Thyroid gland (tissue), 4 donors: ENCODE measurements around the gene PRDM7. TPM values are rescaled to one million over a fixed set of nuclear protein-coding genes. Genes with fewer than 3 reads are reported as not detected.
"Not testable (repeated sequence)": the region's sequence is repeated elsewhere in the genome, so short reads cannot be mapped to it uniquely, and the experiment has no call there.

ENCODE experiments used
- DNase-seq, 2 donors: peaks; one replicate each; pipeline ENCODE4 v3.0.0-alpha.2; 2019
- H3K27ac ChIP-seq, 3 donors: fragments of 200-600 bp; sonication (generic); 1 replicate in 2 of 3; 2 replicates in 1 of 3; pipeline ENCODE4 v1.5.1; 2016 to 2019; ENCODE audit warnings: mild to moderate bottlenecking in 1 of 3, moderate library complexity in 1 of 3
- H3K27me3 ChIP-seq: fragments of 200-600 bp; sonication (generic); one replicate; pipeline ENCODE4 v1.5.1; 2019
- H3K36me3 ChIP-seq, 2 donors: fragments of 200-600 bp; sonication (generic); one replicate each; pipeline ENCODE4 v1.5.1; 2016 to 2019
- H3K4me1 ChIP-seq, 2 donors: fragments of 200-600 bp; sonication (generic); one replicate each; pipeline ENCODE4 v1.5.1; 2017 to 2019
- H3K4me3 ChIP-seq, 3 donors: fragments of 200-600 bp; sonication (generic); replicated peaks in 1 of 3; 1 replicate in 2 of 3; 2 replicates in 1 of 3; pipeline ENCODE4 v1.5.1; 2016; ENCODE audit warnings: mild to moderate bottlenecking in 1 of 3
- H3K9me3 ChIP-seq: fragments of 200-600 bp; sonication (generic); one replicate; pipeline ENCODE4 v1.5.1; 2017
- CTCF ChIP-seq, 6 experiments: fragments of 200-600 bp in 3 of 6; fragments of 450-650 bp in 3 of 6; sonication (generic) in 3 of 6; IDR thresholded peaks; one replicate each; pipeline ENCODE4 v1.5.1; 2016 to 2019; ENCODE audit warnings: antibody characterized with exemption in 6 of 6, mild to moderate bottlenecking in 2 of 6, inconsistent platforms in 1 of 6, moderate library complexity in 1 of 6
- POLR2A ChIP-seq, 2 donors: fragments of 450-650 bp; IDR thresholded peaks; one replicate each; pipeline ENCODE4 v1.6.1; 2017; ENCODE audit warnings: antibody characterized with exemption in 2 of 2, mild to moderate bottlenecking in 2 of 2, moderate library complexity in 1 of 2
- WGBS, 2 donors: methylation state at CpG; one replicate each; pipeline ENCODE4 v1.1.5; 2017; 5-methylcytosine and 5-hydroxymethylcytosine counted together
- intact Hi-C: fragments of 100-400 bp; cut with DNase I; formaldehyde crosslinking; loops from one replicate; pipeline ENCODE4 v1.15.1; 2023
- total RNA-seq, 4 donors: library from RNA; depleted of rRNA; stranded (reverse); fragments of >200 nt; gene quantifications; one replicate each; pipeline ENCODE4 v1.2.3, GENCODE V29; 2016

The PRDM7 gene
- total RNA-seq, 4 donors from 2014 or later: not detected

GRCh38 chr16:90009172-90009899, 67.8 kb downstream of the PRDM7 start:
- Histone ChIP-seq H3K4me3 (no peak overlapping the region), H3K9me3 (no peaks in the 10 kb centered on the region), H3K4me1 (no peaks in the 10 kb centered on the region), H3K36me3 (no peaks in the 10 kb centered on the region), H3K27ac (no peak overlapping the region), H3K27me3 (no peaks in the 10 kb centered on the region)
- no peak for DNase-seq
- TF ChIP-seq POLR2A (IDR thresholded peaks at IDR 0.05) (no peak), CTCF (IDR thresholded peaks at IDR 0.05) (no peak)
- intact Hi-C loops: no loop called here
- WGBS, 2 donors: 90% methylated on average over 15 to 17 of the region's 22 CpGs

GRCh38 chr16:90008708-90009145, 68.4 kb downstream of the PRDM7 start:
- DNase-seq: no peak
- intact Hi-C loops: no loop called here
- no peak overlapping the region for H3K27ac ChIP-seq
- H3K4me3 ChIP-seq: no peak overlapping the region
- no peak for TF ChIP-seq CTCF (IDR thresholded peaks at IDR 0.05)
- TF ChIP-seq POLR2A (IDR thresholded peaks at IDR 0.05): no peak
- H3K27me3 ChIP-seq: no peaks in the 10 kb centered on the region
- H3K9me3 ChIP-seq: no peaks in the 10 kb centered on the region
- no peaks in the 10 kb centered on the region for H3K4me1 ChIP-seq
- WGBS, 2 donors: 84 to 85% methylated on average over 6 to 12 of the region's 13 CpGs
- no peaks in the 10 kb centered on the region for H3K36me3 ChIP-seq

GRCh38 chr16:90007635-90008234, 69.4 kb downstream of the PRDM7 start:
- WGBS, 2 donors: 86 to 87% methylated on average over 8 to 11 of the region's 13 CpGs
- DNase-seq, intact Hi-C loops: not testable (repeated sequence)

GRCh38 chr16:90007015-90007414, 70.1 kb downstream of the PRDM7 start:
- H3K36me3 ChIP-seq: no peaks in the 10 kb centered on the region
- DNase-seq: no peak
- TF ChIP-seq CTCF (IDR thresholded peaks at IDR 0.05) (no peak), POLR2A (IDR thresholded peaks at IDR 0.05) (no peak)
- H3K9me3 ChIP-seq: no peaks in the 10 kb centered on the region
- no peaks in the 10 kb centered on the region for H3K4me1 ChIP-seq
- intact Hi-C loops: no loop called here
- no peak overlapping the region for H3K27ac ChIP-seq
- H3K4me3 ChIP-seq: no peak overlapping the region
- no peaks in the 10 kb centered on the region for H3K27me3 ChIP-seq
- 83 to 90% methylated on average over 1 to 5 of the region's 7 CpGs for WGBS, 2 donors

More at GRCh38 chr16:90007635-90008234, 69.4 kb downstream of the PRDM7 start:
- H3K9me3 ChIP-seq, H3K27ac ChIP-seq, H3K36me3 ChIP-seq, H3K4me1 ChIP-seq, H3K4me3 ChIP-seq, H3K27me3 ChIP-seq: not testable (repeated sequence)

Other genes with a start within 250 kb of the PRDM7 start
- 10 to 100 TPM in 2 of 4 donors, 1 to 10 TPM in 2; 7.0 to 10.9 (median 9.5) TPM for gene SPIRE2, start 248.9 kb downstream of the PRDM7 start, total RNA-seq
- gene TCF25, start 203.7 kb downstream of the PRDM7 start, total RNA-seq: 100 to 1,000 TPM; 144 to 266 (median 201) TPM
- 10 to 100 TPM in 2 of 4 donors, 1 to 10 TPM in 2; 7.7 to 16.2 (median 11.4) TPM for gene MC1R, start 158.5 kb downstream of the PRDM7 start, total RNA-seq
- 1 to 10 TPM in 1 of 4 donors, under 1 TPM in 3; 0.33 to 2.4 (median 0.68) TPM for gene TUBB3, start 154.0 kb downstream of the PRDM7 start, total RNA-seq
- gene DEF8, start 128.6 kb downstream of the PRDM7 start, total RNA-seq: 10 to 100 TPM; 45.0 to 80.9 (median 72.1) TPM
- 10 to 100 TPM in 2 of 4 donors, 1 to 10 TPM in 2; 7.4 to 12.8 (median 10.3) TPM for gene DBNDD1, start 57.9 kb downstream of the PRDM7 start, total RNA-seq